ENCODE measurements around the gene ADAT1. TPM values are rescaled to one million over a fixed set of nuclear protein-coding genes. Genes with fewer than 3 reads are reported as not detected.

The ADAT1 gene
- total RNA-seq, 2 donors from 2014 or later = 20.4 to 23.7 TPM

- H3K9me3 ChIP-seq = no peaks in the 10 kb centered on the region
- H3K27ac ChIP-seq = no peak overlapping the region
- DNase-seq (ENCODE audit: low spot score) = no peak
- TF ChIP-seq CTCF (IDR thresholded peaks at IDR 0.05) = no peak
- no peak overlapping the region for H3K4me3 ChIP-seq
- peaks cover 0 to 3% of the 10 kb centered on the region in 2 donors for H3K4me1 ChIP-seq
- H3K27me3 ChIP-seq = no peaks in the 10 kb centered on the region
- peaks cover 71% of the 10 kb centered on the region for H3K36me3 ChIP-seq
These were observed 4.8 kb upstream of the ADAT1 start for GRCh38 chr16:75627851-75628250.

GRCh38 chr16:75626806-75627205 is 3.7 kb upstream of the ADAT1 start:
- Histone ChIP-seq H3K4me3 (no peak overlapping the region), H3K9me3 (no peaks in the 10 kb centered on the region), H3K36me3 (peaks cover 60% of the 10 kb centered on the region), H3K4me1 (peaks cover 0 to 11% of the 10 kb centered on the region in 2 donors), H3K27ac (no peak overlapping the region), H3K27me3 (no peaks in the 10 kb centered on the region)
- DNase-seq (ENCODE audit: low spot score) = no peak
- TF ChIP-seq CTCF (IDR thresholded peaks at IDR 0.05) = no peak

DNA sequence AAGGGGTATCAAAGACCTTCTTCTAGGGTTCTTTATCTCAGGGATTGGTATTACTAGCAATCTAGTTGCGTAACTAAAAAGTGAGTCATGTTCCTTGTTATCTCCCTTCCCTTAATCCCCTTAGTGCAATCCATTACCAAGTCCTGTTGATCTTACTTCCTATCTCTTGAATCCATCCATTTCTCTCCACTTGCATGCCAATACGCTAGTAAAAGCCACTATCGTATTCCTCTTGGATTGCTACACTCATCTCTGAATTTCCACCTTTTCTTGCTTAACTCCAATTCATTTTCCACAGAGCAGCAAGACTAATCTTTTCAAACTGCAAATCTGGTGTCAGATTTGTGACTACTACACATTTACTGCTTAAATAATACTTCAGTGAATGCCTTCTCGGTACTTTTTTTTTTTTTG is 1.8 kb upstream of the ADAT1 start:
- Histone ChIP-seq H3K27ac (no peak overlapping the region), H3K9me3 (no peaks in the 10 kb centered on the region), H3K4me1 (peaks cover 0 to 26% of the 10 kb centered on the region in 2 donors), H3K36me3 (peaks cover 42% of the 10 kb centered on the region), H3K27me3 (no peaks in the 10 kb centered on the region), H3K4me3 (no peak overlapping the region)
- DNase-seq (ENCODE audit: low spot score) = no peak
- no peak for TF ChIP-seq CTCF (IDR thresholded peaks at IDR 0.05)

DNA sequence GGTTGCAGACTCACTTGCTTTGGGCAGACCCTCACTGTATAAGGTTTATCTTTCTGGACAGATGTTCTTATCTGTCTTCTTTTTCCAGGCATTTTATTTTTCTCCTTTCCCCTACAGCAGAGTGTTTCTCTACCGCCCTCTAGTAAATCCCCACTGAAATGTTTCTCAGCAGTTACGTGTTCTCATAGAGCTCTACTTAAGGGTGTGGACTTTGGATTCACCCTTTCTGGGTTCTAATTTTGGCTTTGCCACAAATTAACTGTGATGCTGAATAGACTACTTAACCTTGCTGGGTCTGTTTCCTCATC is 2.0 kb downstream of the ADAT1 start:
- TF ChIP-seq CTCF (IDR thresholded peaks at IDR 0.05) = peak; percentile 19 to 64
- H3K36me3 ChIP-seq = peaks cover 17% of the 10 kb centered on the region
- H3K9me3 ChIP-seq = no peaks in the 10 kb centered on the region
- H3K4me1 ChIP-seq = peaks cover 0 to 26% of the 10 kb centered on the region in 2 donors
- H3K27me3 ChIP-seq = no peaks in the 10 kb centered on the region
- H3K4me3 ChIP-seq = no peak overlapping the region
- DNase-seq (ENCODE audit: low spot score) = no peak
- H3K27ac ChIP-seq = peak overlapping the region in 1 of 2 donors; percentile 6

DNA sequence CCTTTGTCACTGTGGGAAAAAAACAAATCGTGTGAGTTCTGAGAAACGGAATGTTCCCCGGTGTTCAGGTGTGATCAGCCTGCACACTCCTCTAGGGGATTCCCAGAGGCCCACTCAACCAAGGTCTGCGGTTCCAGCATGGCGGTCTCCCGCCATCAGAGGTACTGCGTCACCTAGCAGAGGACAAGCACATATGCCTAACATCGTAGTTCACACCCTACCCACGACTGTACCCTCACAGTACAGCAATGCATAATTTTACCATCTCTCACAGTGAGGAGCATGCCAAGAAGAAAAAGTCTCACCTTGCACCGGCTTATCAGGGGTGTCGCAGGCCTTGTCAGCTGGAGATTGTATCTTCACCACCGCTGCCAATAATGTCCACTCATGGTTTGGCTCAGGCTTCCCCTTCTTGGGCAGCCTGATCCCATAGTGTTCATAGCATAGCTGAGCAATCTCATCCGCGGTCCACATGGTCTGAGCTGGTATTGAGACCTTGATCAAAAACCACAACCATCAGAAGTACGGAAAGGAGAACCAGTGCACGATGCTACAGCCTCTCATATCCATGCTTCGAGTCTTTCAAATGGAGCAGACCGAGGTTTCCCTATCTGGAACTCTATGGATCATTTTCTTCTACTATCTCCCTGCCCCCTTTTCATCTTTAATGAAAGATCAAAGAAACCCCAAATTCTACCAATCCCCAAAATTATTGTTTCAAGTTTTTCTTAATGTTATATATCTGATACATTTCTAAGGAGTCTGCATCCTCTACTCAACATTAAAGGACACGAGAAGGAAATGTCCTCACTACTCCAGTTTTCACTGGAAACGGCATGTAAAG is 2.5 kb downstream of the ADAT1 start:
- no peaks in the 10 kb centered on the region for H3K27me3 ChIP-seq
- no peaks in the 10 kb centered on the region for H3K9me3 ChIP-seq
- H3K36me3 ChIP-seq = peaks cover 19% of the 10 kb centered on the region
- H3K4me1 ChIP-seq = peaks cover 0 to 26% of the 10 kb centered on the region in 2 donors
- no peak for DNase-seq (ENCODE audit: low spot score)
- no peak overlapping the region for H3K4me3 ChIP-seq
- peak overlapping the region in 1 of 2 donors; percentile 6 for H3K27ac ChIP-seq
- no peak for TF ChIP-seq CTCF (IDR thresholded peaks at IDR 0.05)

DNA sequence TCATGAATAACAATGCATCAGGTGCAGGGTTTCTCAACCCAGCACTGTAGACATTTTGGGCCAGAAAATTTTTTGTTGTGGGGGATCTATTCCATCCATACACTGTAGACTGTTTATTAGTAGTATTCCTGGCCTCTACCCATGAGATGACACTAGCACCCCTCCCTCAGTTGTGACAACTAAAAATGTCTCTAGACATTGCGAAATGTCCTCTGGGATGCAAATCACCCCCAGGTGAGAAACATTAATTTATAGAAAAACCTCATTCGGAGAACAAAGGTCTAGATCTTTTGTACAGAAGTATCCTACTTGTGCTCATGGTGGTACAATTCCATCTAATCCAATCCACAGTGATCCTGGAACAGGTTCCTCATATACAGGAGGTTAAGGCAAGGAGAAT is 4.3 kb downstream of the ADAT1 start:
- no peaks in the 10 kb centered on the region for H3K27me3 ChIP-seq
- no peak for TF ChIP-seq CTCF (IDR thresholded peaks at IDR 0.05)
- H3K36me3 ChIP-seq = peaks cover 28% of the 10 kb centered on the region

More for the DNA sequence above, 4.3 kb downstream of the ADAT1 start:
- Histone ChIP-seq H3K4me1 (peaks cover 0 to 26% of the 10 kb centered on the region in 2 donors), H3K4me3 (no peak overlapping the region), H3K9me3 (no peaks in the 10 kb centered on the region), H3K27ac (no peak overlapping the region)
- no peak for DNase-seq (ENCODE audit: low spot score)

Measured in right atrium auricular region (tissue), 2 donors.